ENCODE measurements around the gene SREBF1. TPM values are rescaled to one million over a fixed set of nuclear protein-coding genes. Genes with fewer than 3 reads are reported as not detected.

Gene SREBF1
- polyA plus RNA-seq, 1 donor = 26.3 TPM

GRCh38 chr17:17839791-17840707, 3.3 kb upstream of the SREBF1 start:
- peak; percentile 87 for DNase-seq

DNA sequence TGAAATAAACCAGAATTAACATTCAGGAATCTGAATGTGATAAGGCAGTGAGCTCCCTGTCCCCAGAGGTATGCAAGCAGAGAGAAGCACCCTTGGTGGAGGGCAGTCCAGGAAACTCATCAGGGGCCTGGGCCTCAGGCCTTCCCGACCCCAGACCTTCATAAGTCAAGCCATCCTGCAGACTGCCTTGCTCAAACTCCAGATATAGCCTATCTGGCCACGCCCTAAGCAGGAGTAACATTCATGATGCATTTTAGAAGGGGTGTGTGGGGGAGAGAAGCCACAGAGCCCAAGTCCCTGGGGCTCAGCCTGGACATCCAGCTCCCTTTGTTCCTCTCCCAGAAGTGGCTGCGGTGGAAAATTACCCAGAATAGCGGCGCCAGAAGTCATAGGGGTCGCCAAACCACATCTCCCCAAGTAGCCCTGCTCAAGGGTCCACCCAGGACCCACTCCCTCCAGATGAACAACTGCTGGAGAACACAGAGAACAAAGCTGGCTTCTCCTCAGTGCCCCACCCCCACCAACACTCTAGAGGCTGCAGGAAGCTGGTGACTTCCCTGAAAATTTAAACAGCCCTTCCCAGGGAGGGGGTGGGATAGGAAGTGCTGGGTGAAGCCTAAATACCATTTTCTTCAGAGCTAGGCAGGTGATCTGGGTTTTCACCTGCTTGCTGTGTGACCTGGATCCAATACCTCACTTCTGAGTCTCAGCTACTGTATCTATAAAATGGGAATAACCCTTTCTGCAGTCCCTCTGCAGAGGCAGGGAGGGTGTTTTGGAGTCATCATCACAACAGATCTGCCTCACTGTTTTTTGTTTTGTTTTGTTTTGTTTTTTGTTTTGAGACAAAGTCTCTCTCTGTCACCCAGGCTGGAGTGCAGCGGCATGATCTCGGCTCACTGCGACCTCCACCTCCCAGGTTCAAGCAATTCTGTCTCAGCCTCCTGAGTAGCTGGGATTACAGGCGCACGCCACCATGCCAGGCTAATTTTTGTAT, 1.5 kb upstream of the SREBF1 start:
- DNase-seq = peak; percentile 77

DNA sequence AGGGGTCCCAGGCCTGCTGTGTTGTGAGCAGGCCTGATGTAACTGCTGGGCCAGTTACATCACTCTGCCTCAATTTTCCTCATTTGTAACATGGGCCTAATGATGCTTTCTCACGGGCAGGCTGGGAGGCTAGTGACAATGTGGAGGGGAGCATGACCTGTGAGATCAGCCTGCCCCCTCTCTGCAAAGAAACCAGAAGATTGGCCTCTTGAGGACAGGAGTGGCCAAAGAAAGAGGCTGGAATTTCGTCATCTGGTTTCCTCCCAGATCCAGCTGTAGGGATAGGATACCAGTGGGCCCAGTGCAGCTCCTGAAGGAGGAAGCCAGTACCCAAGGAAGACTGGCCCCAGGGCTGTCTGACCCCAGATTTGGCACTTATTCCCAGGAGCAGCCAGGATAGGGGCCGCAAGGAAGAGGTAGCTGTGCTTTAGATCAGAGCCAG, 615 bp upstream of the SREBF1 start:
- peak; percentile 80 for DNase-seq

GRCh38 chr17:17836250-17836817, 452 bp downstream of the SREBF1 start:
- peak; percentile 99 for DNase-seq

GRCh38 chr17:17835415-17836249, 1.2 kb downstream of the SREBF1 start:
- no peak for DNase-seq

DNA sequence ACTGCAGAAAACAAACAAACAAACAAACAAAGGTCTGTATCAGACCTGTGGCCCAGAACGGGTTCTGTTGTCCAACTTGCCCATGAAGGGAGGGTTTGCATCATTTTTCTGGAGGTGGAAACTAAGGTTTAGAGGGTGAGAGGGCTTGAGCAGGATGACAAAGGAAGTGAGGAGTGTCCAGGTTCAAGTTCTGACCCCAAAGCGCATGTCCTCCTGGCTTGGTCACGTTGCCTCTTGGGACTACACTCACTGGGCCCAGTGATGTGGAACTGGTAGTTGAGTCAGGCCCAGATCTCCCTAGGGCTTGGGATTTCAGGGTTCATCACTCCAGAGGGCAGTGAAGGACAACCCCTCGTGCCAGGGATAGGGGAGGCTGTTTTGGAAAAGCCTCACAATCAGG, 1.8 kb downstream of the SREBF1 start:
- no peak for DNase-seq

GRCh38 chr17:17833658-17834357, 3.0 kb downstream of the SREBF1 start:
- no peak for DNase-seq

DNA sequence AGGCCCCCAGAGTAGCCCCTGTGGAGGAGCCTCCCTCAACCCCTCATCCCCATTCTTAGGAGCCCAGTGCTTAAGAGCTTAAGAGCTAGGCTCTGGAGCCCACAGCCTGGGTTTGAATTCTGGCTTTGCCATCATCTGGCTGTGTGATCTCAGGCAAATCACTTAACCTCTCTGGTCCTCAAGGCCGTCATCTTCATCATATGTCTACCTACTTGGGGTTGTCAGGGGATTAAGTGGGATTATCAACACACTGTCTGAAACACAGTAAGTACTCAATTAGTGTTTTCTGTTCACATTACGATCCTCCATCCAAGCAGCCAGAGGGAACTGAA, 4.8 kb downstream of the SREBF1 start:
- DNase-seq = no peak

DNA sequence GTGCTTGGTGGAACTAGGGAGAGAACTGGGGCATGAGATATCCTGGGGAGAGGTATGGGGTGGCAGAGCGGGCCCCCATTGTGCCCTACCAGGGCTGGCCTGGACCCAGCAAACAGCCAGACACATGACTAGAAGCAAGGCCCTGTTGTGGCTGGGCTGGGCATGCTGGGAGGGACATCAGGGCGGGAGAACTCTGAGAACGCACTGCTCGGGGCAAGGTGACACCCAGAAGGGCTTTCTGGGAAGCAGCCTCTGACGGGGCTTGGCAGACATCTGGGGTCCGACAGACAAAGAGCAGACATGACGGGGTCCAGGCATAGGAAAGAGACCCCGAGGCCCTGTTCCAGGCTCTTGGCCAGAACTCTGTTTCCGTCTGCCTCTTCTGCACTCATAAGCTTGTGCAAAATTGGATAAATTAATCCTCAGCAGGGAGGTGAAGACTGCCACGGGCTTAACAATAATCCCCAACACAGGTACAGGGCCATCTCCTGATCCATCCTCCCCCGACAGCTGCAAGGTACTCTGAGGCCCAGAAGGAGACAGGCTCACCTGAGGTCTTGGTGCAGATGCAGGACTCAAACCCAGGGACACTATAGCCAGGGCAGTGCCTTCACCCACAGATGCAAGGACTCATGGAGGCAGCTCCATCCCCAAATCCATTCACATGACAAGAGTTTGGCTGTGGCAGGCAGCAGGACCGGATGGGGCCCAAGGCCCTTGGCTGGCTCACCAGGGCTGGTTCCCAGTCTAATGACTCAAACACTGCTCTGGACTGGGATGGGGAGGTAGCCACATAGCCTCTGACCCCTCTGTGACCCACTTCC, 5.4 kb downstream of the SREBF1 start:
- DNase-seq = no peak

DNA sequence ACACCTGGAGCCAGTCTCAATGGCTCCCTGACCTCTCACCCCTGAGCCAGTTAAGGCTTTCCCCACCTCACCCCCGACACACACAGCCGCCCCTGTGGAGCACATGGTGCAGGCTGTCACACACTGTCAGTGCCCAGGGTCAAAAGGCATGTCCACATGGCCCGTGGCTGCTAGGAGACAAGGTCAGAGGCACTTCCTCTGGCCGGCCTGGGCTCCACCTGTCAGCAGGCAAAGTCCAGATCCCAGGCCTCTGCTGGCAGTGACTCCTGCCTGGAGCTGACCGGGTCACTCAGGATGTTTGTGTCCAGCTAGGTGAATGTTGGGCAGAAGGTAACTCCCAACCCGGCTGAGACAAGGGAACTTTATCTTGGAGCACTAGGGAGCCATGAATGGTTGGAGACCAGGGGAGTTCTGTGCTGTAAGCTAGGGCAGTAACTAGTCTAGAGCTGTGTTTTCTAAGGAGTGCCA, 6.0 kb downstream of the SREBF1 start:
- DNase-seq = no peak

DNA sequence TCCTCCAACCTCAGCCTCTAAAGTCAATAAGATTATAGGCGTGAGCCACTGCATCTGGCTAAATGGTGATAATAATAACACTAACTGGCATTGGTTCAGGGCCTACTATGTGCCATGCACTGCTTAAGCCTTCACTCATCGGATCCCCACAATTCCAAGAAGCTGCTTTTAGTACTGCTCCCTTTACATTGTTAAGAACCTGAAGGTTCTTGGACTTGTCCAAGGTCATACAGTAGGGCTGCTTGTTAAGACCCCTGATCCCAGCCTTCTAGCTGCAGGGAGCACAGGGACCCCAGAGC, 6.6 kb downstream of the SREBF1 start:
- DNase-seq = no peak

- DNase-seq = no peak
These were observed 8.8 kb downstream of the SREBF1 start for GRCh38 chr17:17827826-17828621.

DNA sequence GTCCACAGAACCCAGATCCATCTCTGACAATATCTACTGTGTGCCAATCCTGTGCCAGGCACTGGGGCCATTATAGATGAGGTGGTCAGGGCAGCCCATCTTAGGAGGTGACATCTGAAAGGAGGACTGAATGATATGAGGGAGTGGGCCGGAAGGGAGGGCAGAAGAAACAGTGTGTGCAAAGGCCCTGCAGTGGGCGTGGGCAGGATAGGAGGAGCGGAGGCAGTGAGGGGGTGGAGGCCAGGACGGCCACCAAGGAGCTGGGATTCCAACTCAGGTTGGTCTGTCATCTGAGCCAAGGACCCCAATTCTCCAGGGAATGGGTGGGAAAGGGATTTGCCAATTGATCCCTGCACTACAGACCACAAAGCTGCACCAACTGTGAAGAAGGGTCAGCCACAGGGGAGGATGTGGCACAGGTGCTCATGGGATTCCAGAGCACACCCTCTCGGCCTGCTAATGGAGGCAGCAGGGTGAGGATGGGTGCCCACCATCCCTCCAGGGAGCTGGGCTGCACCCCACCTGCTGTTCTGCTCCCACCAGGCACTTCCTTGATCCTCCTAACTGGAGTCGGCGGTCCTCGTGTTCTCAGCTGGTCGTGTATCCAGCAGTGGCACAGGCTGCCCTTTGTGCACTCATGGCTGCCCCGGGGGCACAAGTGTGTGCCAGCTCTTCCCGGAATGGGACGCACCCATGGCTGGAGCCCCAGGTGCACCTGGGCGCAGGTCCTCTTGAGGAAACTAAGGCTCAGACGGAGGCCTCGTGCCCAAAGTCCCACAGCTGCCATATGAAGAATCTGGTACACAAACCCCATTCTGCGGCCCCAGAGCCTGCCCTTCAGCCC, 9.6 kb downstream of the SREBF1 start:
- DNase-seq = no peak

- no peak for DNase-seq
These were observed 10.5 kb downstream of the SREBF1 start for GRCh38 chr17:17826342-17826713.

DNA sequence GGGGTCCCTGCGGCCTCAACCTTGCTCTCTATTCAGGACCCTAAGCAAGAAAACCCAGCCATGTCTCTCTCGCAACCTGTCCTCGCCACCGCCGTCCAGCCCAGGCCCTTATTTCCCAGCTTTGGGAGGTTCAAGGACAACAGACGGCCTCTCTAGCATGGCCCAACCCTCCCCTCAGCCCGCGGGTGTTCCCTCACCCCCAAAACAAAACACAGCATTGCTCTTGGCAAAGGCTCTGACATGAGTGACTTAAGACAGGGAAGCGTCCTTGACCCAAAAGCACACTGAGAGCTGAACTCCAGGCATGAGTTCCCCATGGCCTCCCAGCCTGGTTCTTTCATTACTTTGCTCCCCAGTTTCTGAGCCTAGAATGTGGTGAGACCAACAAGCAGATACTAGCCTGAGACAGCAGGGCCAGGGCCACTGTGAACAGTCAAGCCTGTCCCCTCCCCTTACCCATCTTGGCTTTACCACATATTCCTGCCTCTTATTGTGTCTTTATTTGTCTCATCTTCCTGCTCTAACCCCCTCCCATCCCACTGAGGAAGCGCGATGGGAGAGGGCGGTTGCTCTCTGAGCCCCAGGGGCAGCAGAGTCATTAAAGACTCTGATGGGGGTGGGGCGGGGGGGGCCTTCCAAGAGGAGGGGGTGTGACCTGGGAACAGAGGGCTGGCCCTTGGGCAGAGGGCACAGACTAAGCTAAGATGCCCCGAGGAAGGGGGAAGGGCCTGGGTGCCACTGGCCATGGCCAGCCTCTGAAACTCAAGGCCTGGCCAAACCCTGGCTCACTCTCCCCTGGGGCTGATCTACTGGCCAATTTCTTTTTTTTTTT, 11.8 kb downstream of the SREBF1 start:
- DNase-seq = no peak

DNA sequence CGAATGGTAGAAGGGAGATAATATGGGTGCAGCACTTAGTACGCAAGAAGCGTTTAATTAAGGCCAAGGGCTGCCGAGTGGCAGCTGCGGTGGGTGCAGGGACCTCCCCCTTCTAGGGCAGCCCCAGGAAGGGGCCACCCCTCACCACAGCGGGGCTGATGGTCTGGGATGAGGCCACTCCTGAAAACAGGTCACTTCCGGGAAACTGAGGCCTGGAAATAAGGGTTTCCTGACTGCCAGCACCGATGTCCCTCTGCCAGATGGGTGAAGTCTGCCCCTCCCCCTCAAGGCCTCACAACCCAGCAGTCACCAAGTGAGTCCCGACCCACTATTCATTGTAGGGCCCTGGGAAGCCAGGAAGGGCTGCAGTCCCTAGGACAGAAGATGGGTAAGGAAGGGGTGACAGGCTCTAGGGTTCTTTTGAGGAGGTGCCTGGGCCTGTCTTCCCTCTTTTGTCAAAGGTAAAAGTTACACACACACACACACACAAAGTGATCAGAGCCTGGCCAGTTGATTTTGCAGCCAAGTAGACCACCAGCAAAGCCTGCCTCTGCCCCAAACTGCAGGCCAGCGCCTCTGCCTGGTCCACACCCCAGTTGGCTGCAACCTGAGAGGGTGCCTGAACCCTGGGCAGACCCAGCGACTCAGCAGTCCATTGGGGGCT, 12.5 kb downstream of the SREBF1 start:
- DNase-seq = no peak

DNA sequence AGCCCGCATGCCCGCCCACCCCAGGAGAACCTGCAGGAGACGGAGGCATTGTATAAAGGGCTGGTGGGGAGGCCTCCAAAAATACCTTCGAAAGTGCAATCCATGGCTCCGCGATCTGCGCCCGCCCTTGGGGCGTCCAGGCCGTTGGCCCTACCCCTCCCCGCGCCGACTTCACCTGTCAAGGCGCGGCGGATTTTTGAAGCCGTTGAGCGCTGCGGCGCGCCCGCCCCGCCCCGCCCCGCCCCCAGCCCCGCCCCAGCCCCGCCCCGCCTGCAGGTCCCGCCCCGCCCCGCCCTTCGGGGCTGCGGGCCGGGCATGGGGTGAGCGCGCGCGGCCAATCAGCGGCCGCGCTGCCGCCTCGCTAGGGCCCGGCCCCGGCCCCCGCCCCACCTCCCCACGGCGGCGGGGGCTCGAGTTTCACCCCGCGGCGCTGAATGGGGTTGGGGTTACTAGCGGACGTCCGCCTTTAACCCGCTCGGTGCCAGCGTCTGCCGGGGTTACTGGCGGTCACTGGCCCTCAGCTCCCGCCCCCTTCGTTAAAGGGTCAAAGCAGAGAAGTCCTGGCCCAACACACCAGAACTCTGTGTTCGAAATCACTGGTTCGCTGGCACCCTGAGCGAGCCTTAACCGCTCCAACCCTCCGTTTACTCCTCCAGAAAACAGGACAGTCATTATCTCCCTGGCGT, 13.2 kb downstream of the SREBF1 start:
- DNase-seq = peak; percentile 90

Data from hindlimb muscle (tissue), 1 donor.